ENCODE results near the gene RPL35A.
"Not testable (repeated sequence)": the region's sequence is repeated elsewhere in the genome, so short reads cannot be mapped to it uniquely, and the experiment has no call there.

RPL35A gene

DNA sequence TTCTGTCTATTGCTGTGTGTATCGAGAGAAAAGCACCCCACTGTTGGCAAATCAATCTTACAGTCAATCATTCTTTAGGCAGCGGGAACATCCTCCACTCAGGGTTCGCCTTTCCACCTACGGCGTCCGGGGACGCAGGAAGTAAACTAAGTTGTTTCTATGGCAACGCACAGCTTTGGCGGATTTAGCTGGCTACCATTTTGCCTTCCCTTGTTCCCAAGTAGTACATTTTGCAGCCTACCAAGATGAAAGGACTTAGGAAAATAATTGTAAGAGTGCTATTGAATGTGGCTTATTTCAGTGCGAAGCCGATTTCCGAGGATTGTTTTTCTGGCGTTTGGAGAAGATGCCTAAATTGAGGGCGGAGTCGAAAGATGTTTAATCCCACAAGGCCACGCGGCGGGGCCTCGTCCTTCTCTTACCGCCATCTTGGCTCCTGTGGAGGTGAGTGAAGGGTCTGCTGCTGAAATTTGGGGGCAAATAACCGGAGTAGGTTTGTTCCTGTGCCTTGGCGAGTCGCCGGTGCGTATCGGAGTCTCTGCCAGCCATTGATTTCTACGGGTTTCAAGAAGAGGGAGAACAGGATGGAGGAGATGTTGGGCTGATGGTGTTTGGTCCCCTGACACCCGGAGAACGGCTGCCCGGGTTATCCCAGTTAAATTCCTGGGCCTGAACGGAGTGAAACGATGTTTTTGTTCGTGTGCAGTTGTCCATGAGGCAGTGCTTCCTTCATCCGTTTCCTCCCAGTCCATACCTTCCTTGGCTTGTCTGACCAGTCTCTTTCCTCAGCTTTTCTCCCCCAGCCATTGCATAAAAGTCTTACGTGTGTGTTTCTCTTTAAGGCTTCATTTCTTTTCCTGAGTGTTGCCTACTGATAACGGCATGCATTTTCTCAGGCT, at the start of gene RPL35A:
Gene RPL35A, plus strand, starts transcription at position 413 of the 899 bp plus-strand sequence. CDS start 778 bp downstream, outside the sequence.
- DNase-seq, result peak; percentile 88

DNA sequence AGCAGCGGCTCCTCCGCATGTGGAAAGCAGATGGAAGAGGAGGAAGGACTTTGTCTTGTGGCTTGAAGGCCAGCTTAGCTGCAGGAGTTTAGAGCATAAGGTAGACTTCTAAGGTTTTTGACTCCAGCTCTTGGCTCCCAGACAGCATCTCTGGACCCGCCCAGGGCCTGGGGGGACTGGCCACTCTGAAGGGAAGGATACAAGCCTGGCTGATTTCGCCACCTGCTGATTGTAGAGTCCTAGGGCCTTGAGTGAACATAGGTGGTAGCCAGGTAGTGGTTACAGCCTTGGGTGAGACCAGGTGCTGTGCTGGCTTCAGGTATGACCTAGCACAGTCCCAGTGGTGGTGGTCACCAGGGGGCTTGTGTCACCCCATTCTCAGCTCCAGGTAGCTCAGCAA, 48.4 kb upstream of the RPL35A start:
- no peak for DNase-seq

DNA sequence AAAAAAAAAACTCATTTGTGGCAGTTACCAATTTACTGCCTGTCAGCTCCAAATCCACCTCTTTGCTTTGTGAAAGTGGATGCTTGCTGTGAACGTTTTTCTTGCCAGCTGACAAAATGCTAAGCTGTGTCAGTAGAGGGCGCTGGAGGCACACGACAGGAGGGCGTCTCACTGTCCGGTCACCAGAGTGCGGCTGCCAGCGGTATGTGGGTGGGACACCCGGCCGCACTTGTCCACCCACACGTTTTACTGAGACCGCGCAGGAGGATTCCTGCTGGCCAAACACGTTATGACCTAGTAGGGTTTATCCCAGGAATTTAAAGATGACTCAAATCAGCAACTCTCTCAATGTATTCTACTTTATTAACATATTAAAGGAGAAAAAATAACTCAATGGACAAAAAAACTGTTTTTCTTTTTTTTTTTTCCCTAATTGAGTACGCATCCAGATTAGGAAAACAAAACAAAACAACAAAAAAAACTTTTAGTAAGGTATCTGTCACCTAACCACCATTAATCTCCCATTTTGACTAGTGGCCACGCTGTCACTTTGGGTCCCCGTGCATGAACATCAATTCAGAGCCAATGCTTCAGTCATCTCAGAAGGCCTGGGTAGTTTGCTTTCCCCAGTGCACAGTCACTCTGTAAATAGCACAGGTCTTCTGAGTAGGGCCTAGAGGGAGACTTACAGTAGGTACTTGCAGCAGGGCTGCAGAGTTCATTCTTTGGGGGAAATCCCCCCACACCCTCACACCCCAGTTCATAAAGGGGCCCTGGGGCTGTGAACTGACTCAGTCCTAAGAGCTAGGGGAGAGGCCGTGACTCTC, 43.8 kb upstream of the RPL35A start:
- peak; percentile 89 for DNase-seq

DNA sequence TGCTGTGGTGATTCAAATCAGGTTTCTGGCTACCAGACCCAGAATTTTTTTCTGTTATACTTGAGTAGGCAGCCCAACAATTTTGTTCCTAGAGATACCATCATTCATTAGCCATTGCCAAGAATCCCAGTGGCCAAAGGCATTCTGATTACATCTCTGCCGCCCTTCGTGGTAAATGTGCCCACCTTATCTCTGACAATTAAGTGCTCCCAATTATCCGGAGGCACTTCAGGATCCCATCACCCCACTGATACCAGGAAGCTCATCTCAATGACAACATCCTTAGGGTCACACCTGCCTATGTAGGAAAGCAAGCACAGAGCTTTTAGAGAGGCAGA, 43.2 kb upstream of the RPL35A start:
- no peak for DNase-seq

DNA sequence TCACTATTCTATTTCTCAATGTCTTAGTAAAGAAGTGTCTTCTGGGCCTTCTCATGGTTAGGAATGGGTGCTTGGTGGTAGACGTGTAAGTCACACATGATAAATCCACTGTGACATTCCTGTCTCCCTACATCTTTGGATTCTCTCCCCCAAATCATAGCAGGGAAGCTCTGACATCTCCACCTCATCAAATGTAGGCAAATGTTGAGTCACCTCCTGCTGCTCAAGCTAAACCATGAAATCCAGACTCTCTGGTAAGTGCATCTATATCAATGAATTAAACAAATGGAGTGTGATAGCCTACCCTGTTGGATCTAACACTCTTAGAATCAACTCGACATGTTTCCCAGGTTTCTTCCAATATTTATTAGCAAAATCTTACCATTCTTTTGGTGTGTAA, 42.8 kb upstream of the RPL35A start:
- no peak for DNase-seq

DNA sequence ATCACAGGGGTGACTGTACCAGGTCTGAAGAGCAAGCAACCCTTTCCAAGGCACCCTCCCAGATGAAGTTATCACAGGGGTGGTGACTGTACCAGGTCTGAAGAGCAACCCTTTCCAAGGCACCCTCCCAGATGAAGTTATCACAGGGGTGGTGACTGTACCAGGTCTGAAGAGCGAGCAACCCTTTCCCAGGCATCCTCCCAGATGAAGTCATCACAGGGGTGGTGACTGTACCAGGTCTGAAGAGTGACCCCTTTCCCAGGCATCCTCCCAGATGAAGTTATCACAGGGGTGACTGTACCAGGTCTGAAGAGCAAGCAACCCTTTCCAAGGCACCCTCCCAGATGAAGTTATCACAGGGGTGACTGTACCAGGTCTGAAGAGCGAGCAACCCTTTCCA, 41.4 kb upstream of the RPL35A start:
- DNase-seq, result not testable (repeated sequence)

DNA sequence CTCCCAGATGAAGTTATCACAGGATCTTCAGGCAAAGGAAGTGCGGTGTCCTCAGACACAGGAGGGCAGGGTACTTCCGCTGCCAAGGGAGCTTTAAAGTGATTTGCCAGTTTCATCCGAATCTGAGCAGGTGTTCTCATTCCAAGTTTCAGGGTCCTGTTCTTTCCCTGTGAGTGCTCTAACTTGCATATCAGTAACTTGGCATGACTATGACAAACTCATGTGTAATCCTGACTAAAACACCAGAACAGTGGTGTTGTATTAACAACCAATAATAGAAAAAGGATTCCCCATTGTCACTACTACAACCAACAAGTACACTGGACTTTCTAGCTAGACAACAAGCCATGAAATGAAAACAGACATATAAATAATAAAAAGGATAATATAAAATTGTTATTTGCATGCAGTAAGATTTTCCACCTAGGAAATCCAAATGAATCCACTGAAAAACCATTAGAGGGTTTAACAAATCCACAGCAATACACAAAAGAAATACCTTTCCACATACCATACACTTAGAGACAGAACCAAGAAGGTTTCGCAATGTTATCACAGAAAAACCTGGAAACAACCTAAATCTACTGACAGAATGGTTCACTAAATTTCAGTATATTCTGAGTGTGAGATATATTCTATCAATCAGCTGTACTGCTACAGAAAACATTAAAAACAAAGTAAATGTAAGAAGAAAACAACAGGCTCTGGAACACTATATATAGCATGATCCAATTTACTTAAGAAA, 40.9 kb upstream of the RPL35A start:
- DNase-seq, result no peak

DNA sequence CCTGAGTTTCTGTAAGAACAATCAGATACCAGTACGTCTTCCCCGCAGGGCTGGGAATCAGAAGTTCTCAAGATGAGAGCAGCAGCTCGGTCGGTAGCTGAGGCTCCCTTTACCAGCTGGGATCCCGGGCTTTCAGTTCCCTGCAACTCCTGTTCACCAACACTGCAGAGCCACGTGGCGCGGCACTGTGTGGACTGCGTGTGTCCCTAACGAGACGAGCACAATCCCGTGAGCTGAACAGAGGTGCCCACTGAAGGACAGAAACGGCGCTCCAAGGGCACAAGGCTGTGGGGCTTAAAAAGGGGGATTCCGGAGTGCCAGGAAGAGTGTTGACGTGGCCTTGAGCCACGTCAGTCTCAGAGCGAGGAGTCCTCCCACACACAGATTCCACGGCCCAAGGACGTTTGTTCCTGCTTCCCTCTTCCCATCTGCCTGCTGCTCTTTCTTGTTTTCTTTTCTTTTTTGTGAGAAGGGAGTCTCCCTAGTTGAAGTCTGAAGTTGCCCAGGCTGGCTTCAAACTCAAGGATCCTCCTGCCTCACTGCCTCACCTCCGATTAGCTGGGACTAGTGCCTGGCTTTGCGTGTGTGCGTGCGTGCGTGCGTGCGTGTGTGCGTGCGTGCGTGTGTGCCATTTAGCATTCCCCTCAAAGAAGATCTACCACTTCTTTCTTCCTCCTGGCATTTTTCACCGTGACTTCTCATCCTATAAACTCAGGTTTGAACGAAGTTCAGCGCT, 37.1 kb upstream of the RPL35A start:
- DNase-seq, result no peak

DNA sequence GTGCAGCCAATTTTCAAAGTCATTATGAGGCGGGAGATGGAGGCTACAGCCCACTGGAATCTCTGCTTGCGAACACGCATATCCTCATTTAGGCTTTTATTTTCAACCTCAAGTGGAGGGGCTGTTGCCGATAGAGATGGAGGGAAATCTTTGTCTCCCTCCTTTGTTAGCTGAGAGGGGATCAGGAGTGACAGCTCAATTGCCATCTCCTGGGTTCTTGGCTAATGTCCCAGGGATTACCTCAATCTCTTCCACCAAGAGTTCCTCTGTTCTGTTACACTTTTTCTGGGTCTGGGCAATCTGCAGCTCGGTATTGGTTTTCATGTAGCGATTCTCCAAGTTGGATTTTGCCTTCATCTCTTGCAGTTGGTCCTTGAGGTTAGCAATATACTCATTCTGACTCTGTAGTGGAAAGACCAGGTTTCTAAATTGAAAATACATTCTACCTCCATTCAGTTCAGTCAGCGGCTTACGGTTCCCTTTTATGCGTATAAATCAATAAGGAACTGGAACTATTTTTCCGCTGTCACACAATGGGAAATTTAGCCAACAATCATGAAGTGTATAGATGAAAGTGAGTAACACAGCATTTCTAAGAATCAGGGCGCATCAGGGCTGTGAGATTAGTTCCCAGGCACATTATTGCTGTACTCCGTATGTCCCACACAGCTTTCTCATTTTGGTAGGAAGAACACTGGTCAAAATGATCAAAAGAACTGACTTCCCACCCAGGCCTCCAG, 36.2 kb upstream of the RPL35A start:
- no peak for DNase-seq

DNA sequence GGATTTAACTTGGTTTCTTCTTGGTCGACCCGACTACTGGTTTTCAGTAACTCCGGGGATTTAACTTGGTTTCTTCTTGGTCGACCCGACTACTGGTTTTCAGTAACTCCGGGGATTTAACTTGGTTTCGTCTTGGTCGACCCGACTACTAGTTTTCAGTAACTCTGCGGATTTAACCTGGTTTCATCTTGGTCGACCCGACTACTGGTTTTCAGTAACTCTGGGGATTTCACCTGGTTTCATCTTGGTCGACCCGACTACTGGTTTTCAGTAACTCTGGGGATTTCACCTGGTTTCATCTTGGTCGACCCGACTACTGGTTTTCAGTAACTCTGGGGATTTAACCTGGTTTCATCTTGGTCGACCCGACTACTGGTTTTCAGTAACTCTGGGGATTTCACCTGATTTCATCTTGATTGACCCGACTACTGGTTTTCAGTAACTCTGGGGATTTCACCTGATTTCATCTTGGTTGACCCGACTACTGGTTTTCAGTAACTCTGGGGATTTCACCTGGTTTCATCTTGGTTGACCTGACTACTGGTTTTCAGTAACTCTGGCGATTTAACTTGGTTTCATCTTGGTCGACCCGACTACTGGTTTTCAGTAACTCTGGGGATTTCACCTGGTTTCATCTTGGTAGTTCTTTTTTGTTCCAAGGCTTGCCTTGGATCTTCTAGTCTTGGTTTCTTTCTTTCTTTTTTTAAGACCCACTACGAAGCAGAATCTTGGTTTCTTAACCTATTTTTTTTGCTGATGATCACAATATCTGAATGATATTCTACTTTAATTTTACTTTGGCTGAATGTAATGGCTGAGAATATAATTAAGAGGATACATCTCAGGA, 28.3 kb upstream of the RPL35A start:
- peak; percentile 5 for DNase-seq

DNA sequence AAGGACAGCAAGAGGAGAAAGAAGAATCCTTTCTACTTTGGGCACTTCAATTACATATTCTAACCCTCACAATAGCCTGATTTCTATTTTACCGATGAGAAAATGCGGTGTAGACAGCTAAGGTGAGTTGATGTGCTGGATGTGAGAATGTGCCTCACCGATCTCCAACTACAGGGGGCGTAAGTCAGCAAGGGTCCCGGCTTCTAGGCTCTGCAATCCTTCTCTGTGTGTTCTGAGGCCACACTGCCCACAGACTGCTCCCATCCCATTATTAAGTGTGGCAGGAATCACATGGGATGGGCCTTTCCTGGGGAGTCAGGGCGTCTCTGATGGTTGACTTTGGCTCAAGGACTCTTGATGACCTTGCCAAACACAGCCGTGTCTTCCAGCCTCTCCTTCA, 23.6 kb upstream of the RPL35A start:
- DNase-seq, result peak; percentile 38

DNA sequence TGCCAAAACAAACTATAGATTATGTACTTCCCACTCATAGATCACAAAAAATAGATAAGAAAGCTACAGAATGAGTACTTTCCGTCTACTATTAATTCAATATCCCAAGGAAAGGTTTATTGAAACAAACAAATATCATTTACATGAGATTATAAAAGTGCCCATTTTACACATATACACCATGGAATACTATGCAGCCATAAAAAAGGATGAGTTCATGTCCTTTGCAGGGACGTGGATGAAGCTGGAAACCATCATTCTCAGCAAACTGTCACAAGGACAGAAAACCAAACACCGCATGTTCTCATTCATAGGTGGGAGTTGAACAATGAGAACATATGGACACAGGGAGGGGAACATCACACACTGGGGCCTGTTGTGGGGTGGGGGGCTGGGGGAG, 22.4 kb upstream of the RPL35A start:
- not testable (repeated sequence) for DNase-seq

DNA sequence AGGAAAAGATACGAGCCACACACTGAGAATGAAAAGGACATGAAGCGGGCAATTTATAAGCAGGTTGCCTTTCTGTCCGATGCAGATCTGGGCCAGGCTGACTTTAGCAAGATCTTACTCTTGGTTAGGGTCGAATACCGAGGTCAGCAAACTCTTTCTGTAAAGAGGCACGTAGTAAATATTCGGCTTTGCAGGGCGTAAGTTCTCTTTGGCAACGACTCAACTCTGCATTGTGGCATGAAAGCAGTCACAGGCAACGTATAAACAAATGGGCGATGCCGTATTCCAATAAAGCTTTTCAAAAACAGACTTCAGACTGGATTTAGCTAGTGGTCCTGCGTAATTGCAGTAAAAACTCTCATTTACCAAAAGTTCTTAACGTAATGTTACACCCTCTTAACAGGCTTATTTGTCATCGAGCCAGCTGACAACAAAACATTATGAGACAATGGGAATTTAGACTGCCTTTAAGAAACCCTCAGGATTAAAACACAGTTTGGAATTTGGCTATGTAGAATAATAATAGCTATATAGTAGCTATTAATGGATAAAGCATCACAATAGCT, 13.1 kb upstream of the RPL35A start:
- DNase-seq, result no peak

DNA sequence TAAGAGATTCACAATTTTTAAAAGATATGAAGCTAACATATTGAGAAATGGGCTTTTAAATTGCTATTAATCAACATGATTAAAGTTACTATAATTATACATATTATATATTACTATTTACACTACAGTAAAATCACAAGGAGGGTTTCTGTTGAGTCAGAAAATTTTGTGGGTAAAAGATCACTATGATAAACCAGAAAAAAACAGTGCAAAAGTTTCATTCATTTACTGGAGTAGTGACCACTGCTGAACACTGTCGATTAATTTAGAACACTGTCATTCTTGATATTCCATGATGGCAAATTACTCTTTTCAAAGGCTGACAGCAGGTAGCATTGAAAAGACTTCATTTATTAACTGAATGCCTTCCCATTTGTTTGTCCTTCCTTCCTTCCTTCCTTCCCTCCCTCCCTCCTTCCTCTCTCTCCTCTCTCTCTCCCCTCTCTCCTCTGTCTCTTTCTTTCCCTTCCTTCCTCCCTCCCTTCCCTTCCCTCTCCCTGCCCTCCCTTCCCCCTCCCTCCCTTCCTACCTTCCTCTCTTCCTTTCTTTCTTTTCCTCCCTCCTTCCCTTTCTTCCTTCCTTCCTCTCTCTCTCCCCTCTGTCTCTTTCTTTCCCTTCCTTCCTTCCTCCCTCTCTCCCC, 9.1 kb upstream of the RPL35A start:
- no peak for DNase-seq

DNA sequence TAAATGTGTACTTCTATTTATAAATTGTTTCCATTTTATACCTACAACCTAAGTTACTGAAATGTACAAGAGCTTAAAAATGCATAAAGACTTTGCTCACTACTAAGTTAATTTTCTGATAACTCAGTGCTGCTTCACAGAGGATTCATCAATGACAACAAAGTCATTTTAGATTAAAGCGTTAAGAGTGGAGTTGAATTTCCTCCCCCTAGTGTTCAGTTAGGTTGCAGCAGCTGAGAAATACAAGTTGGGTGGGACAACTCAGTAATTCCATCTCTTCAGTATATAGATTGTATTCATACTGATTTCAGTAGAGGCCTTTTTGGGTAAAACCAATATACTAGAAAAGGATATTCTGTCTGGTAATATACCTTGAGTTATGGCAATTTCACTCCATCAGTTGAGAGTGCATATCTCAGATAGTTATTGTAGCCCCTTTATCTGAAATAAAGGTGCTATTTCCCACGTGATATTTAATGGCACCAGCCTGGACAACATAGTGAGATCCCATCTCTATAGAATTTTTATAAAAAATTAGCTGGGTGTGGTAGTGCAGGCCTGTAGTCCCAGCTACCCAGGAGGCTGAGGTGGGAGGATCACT, 6.9 kb upstream of the RPL35A start:
- DNase-seq, result peak; percentile 40

DNA sequence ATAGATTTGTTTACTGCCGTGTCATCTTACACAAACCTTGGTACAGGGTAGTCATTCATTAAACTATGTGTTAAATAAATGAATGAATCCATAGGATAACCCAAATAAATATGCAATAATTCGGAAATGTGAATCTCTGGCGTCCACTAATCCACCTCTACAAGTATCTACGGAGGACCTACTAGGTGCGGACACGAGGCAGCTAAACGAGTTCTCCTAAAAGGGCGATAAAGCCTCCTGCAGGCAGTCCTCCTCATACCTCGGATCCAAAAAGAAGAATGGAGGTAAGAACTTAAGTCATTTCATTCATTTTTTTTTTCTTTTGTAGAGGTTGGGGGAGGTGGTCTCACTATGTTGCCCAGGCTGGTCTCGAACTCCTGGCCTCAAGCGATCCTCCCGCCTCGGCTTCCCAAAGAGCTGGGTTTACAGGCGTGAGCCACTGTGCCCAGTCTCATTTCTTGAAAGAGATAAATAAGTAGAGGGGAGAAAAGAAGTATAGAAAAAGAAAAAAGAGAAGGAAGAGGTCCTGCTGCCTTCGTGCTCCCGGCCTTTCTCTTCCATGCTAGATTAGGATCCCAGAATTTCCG, 706 bp upstream of the RPL35A start:
- peak; percentile 33 for DNase-seq

DNA sequence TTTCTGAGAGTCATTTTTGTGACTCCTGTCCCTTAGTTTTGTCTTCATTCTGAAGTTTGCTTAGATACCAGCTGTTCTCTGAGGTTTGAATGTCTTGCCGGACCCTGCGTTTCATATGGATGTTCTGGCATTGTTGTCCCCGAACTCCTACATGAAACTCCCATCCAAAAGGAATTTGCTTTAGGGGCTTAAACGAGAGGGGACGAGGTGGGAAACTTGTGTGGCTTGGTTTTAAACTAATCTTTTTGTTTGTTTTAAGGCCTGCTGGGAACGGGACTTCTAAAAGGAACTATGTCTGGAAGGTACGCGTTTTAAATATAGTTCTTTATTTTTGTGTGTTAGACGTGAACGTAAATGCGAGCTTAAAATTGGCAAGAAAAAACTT, 679 bp downstream of the RPL35A start:
- no peak for DNase-seq

DNA sequence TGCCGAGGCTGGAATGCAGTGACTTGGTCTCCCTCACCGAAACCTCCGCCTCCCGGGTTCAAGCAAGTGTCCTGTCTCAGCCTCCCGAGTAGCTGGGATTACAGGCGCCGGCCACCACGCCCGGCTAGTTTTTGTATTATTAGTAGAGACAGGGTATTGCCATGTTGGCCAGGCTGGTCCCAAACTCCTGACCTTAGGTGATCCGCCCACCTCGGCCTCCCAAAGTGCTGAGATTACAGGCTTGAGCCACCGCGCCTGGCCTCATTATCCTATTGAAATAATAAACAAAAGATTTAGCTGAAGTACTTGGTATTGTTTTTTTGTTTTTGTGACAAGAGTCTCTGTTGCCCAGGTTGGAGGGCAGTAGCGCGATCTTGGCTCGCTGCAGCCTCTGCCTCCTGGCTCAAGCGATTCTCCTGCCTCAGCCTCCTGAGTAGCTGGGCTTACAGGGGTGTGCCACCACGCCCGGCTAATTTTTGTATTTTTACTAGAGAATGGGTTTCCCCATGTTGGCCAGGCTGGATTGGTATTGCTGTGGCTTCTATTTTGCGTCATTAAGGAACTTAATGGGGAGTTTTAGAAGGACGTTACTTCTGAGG, 1.5 kb downstream of the RPL35A start:
- no peak for DNase-seq

DNA sequence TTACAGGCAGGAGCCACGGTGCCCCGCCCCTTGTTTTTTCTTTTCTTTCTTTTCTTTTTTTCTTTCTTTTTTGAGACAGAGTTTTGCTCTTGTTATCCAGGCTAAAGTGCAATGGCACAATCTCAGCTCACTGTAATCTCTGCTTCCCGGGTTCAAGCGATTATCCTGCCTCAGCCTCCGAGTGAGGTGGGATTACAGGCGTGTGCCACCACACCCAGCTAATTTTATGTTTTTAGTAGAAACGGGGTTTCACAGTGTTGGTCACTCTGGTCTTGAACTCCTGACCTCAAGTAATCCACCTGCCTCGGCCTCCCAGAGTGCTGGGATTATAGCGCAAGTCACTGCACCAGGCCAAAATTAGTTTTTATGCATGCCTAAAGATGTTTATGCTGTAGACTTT, 2.5 kb downstream of the RPL35A start:
- no peak for DNase-seq

Measured in activated CD4-positive, alpha-beta T cell treated with anti-CD3 and anti-CD28 coated beads for 48 hours (primary cell).